Coronary artery (tissue), 2 donors: Measurements from ENCODE around the gene ANKRD37.

Experiments used
- DNase-seq: peaks from one replicate; pipeline ENCODE4 v3.0.0-alpha.2; 2017; ENCODE audit warnings: low spot score
- H3K27ac ChIP-seq, 2 donors: fragments of 200-600 bp; sonication (generic); one replicate each; pipeline ENCODE4 v1.5.1; 2016 to 2019
- H3K4me3 ChIP-seq: fragments of 200-600 bp; sonication (generic); 2 replicates; pipeline ENCODE4 v1.5.1; 2016; ENCODE audit warnings: mild to moderate bottlenecking, moderate library complexity
- CTCF ChIP-seq: fragments of 200-600 bp; sonication (generic); IDR thresholded peaks from one replicate; pipeline ENCODE4 v1.5.1; 2019; ENCODE audit warnings: antibody characterized with exemption

ANKRD37 gene

GRCh38 chr4:185412412-185412811 is 15.8 kb downstream of the ANKRD37 start:
- Histone ChIP-seq H3K27ac (peak overlapping the region in 1 of 2 donors; percentile 1), H3K4me3 (no peak overlapping the region)
- TF ChIP-seq CTCF: no peak
- DNase-seq: no peak

GRCh38 chr4:185416955-185417354 is 20.3 kb downstream of the ANKRD37 start:
- H3K27ac ChIP-seq: no peak overlapping the region
- TF ChIP-seq CTCF: no peak
- DNase-seq: no peak
- H3K4me3 ChIP-seq: no peak overlapping the region

- no peak for DNase-seq
- Histone ChIP-seq H3K27ac (no peak overlapping the region), H3K4me3 (no peak overlapping the region)
- no peak for TF ChIP-seq CTCF
These were observed 24.9 kb downstream of the ANKRD37 start for GRCh38 chr4:185421366-185422124.

GRCh38 chr4:185424905-185425646 is 28.4 kb downstream of the ANKRD37 start:
- Histone ChIP-seq H3K4me3 (peak overlapping the region; percentile 77), H3K27ac (peak overlapping the region; percentile 90 to 97)
- no peak for TF ChIP-seq CTCF
- DNase-seq: no peak

GRCh38 chr4:185425647-185426352 is 29.2 kb downstream of the ANKRD37 start, which contains the start of gene UFSP2:
TSS of gene UFSP2 (minus strand) at chr4:185425964. CDS start at chr4:185425868, 96 bp downstream.
- DNase-seq: peak; percentile 94
- Histone ChIP-seq H3K4me3 (peak within 1 kb of the TSS; percentile 77), H3K27ac (peak within 1 kb of the TSS; percentile 90 to 97)
- TF ChIP-seq CTCF: no peak

GRCh38 chr4:185426960-185427688 is 30.5 kb downstream of the ANKRD37 start:
- H3K4me3 ChIP-seq: no peak overlapping the region
- no peak for DNase-seq
- TF ChIP-seq CTCF: no peak
- no peak overlapping the region for H3K27ac ChIP-seq
